RWPE2 (cell line): Measurements from ENCODE around the gene TLE5.

Experiments
- ATAC-seq: fragments of 200-7000 bp; cut with Tn5 transposase; 3 replicates; pipeline ENCODE4 v1.9.1; 2021; ENCODE audit warnings: low read depth
- DNase-seq: peaks from one replicate; pipeline ENCODE4 v3.0.0-alpha.2; 2020; ENCODE audit warnings: low spot score
- H3K27ac ChIP-seq: fragments of 450-650 bp; 2 replicates; pipeline ENCODE4 v1.5.1; 2017; ENCODE audit warnings: mild to moderate bottlenecking; ENCODE audit not compliant: poor library complexity, severe bottlenecking
- H3K27me3 ChIP-seq: fragments of 250-450 bp; sonication (Bioruptor Pico); 2 replicates; pipeline ENCODE4 v1.5.1; 2021; ENCODE audit warnings: mild to moderate bottlenecking, moderate library complexity; ENCODE audit not compliant: insufficient read depth, poor library complexity, severe bottlenecking
- H3K36me3 ChIP-seq: fragments of 250-450 bp; sonication (Bioruptor Pico); 2 replicates; pipeline ENCODE4 v1.5.1; 2020; ENCODE audit warnings: low read depth, mild to moderate bottlenecking, moderate library complexity
- H3K4me1 ChIP-seq: fragments of 250-450 bp; sonication (Bioruptor Pico); 2 replicates; pipeline ENCODE4 v1.5.1; 2021; ENCODE audit warnings: mild to moderate bottlenecking, moderate library complexity; ENCODE audit not compliant: insufficient read depth, poor library complexity, severe bottlenecking
- H3K4me3 ChIP-seq: fragments of 250-450 bp; sonication (Bioruptor Pico); 2 replicates; pipeline ENCODE4 v1.5.1; 2021; ENCODE audit warnings: mild to moderate bottlenecking, moderate library complexity; ENCODE audit not compliant: severe bottlenecking
- H3K9me3 ChIP-seq: fragments of 250-450 bp; sonication (Bioruptor Pico); 2 replicates; pipeline ENCODE4 v1.5.1; 2021; ENCODE audit warnings: mild to moderate bottlenecking, moderate library complexity; ENCODE audit not compliant: severe bottlenecking
- CTCF ChIP-seq: fragments of 450-650 bp; IDR thresholded peaks from one replicate; pipeline ENCODE4 v1.5.1; 2017; ENCODE audit warnings: mild to moderate bottlenecking, moderate library complexity; ENCODE audit not compliant: poor library complexity, severe bottlenecking

Gene TLE5

GRCh38 chr19:3027981-3028304 is 34.4 kb downstream of the TLE5 start:
- no peak for DNase-seq
- no peak overlapping the region for H3K4me3 ChIP-seq

GRCh38 chr19:3027292-3027691 is 35.0 kb downstream of the TLE5 start:
- H3K27me3 ChIP-seq: no peaks in the 10 kb centered on the region
- no peaks in the 10 kb centered on the region for H3K4me1 ChIP-seq
- H3K9me3 ChIP-seq: no peaks in the 10 kb centered on the region
- no peak for TF ChIP-seq CTCF
- DNase-seq (no peak), ATAC-seq (no peak)
- H3K27ac ChIP-seq: no peak overlapping the region
- H3K36me3 ChIP-seq: no peaks in the 10 kb centered on the region
- H3K4me3 ChIP-seq: no peak overlapping the region

More at GRCh38 chr19:3027981-3028304, 34.4 kb downstream of the TLE5 start:
- no peaks in the 10 kb centered on the region for H3K4me1 ChIP-seq
- ATAC-seq: no peak
- H3K9me3 ChIP-seq: no peaks in the 10 kb centered on the region
- TF ChIP-seq CTCF: no peak
- no peak overlapping the region for H3K27ac ChIP-seq
- H3K36me3 ChIP-seq: no peaks in the 10 kb centered on the region
- no peaks in the 10 kb centered on the region for H3K27me3 ChIP-seq

GRCh38 chr19:3026768-3027167 is 35.5 kb downstream of the TLE5 start:
- no peak for DNase-seq
- H3K9me3 ChIP-seq: no peaks in the 10 kb centered on the region
- H3K36me3 ChIP-seq: no peaks in the 10 kb centered on the region
- no peak for TF ChIP-seq CTCF
- no peaks in the 10 kb centered on the region for H3K27me3 ChIP-seq
- H3K4me1 ChIP-seq: no peaks in the 10 kb centered on the region
- ATAC-seq: no peak
- no peak overlapping the region for H3K27ac ChIP-seq
- no peak overlapping the region for H3K4me3 ChIP-seq

- Histone ChIP-seq H3K27me3 (no peaks in the 10 kb centered on the region), H3K9me3 (no peaks in the 10 kb centered on the region), H3K4me3 (no peak overlapping the region), H3K27ac (no peak overlapping the region), H3K36me3 (no peaks in the 10 kb centered on the region), H3K4me1 (no peaks in the 10 kb centered on the region)
- ATAC-seq (no peak), DNase-seq (no peak)
- no peak for TF ChIP-seq CTCF
Observed at GRCh38 chr19:3025549-3025886, 36.8 kb downstream of the TLE5 start.

GRCh38 chr19:3024870-3025548 is 37.3 kb downstream of the TLE5 start:
- ATAC-seq (no peak), DNase-seq (no peak)
- no peak overlapping the region for H3K4me3 ChIP-seq
- no peaks in the 10 kb centered on the region for H3K9me3 ChIP-seq
- no peak for TF ChIP-seq CTCF
- no peak overlapping the region for H3K27ac ChIP-seq
- no peaks in the 10 kb centered on the region for H3K36me3 ChIP-seq
- no peaks in the 10 kb centered on the region for H3K4me1 ChIP-seq
- no peaks in the 10 kb centered on the region for H3K27me3 ChIP-seq
